Upper lobe of right lung (tissue), 1 donor: ENCODE data around the gene R3HDM2. TPM values are rescaled to one million over a fixed set of nuclear protein-coding genes. Genes with fewer than 3 reads are reported as not detected.

Experiments used
- ATAC-seq: fragments of 200-7000 bp; cut with Tn5 transposase; one replicate; pipeline ENCODE4 v1.9.1; 2020; ENCODE audit warnings: mild to moderate bottlenecking, moderate library complexity
- DNase-seq: peaks from one replicate; pipeline ENCODE4 v3.0.0-alpha.2; 2020
- H3K27ac ChIP-seq: fragments of 200-600 bp; one replicate; pipeline ENCODE4 v1.8.0; 2022
- H3K27me3 ChIP-seq: fragments of 200-600 bp; one replicate; pipeline ENCODE4 v1.8.0; 2022; ENCODE audit warnings: mild to moderate bottlenecking
- H3K36me3 ChIP-seq: fragments of 200-600 bp; one replicate; pipeline ENCODE4 v1.8.0; 2022
- H3K4me1 ChIP-seq: fragments of 200-600 bp; one replicate; pipeline ENCODE4 v1.8.0; 2022
- H3K4me3 ChIP-seq: fragments of 200-600 bp; one replicate; pipeline ENCODE4 v1.8.0; 2022; ENCODE audit warnings: mild to moderate bottlenecking
- H3K9me3 ChIP-seq: fragments of 200-600 bp; one replicate; pipeline ENCODE4 v1.8.0; 2022
- CTCF ChIP-seq: fragments of 200-600 bp; IDR thresholded peaks from one replicate; pipeline ENCODE4 v1.8.0; 2022; ENCODE audit warnings: antibody characterized with exemption
- intact Hi-C: fragments of 100-400 bp; cut with DNase I; formaldehyde crosslinking; loops from one replicate; pipeline ENCODE4 v1.11.0; 2022
- total RNA-seq: library from RNA; stranded (reverse); fragmentation: NEBNext Ultra II Directional; extraction: Animal tissue kit (Norgen Biotek cat#: 25700); gene quantifications from one replicate; pipeline ENCODE4 v1.2.1, GENCODE V29; 2021
- donor health status: DM: no; HTN: yes; CAD: no; lungs with severe emphysema.

R3HDM2 gene
- total RNA-seq, 1 donor from 2014 or later = 81.0 TPM

- no peaks in the 10 kb centered on the region for H3K9me3 ChIP-seq
- no peak for DNase-seq
- no peak for TF ChIP-seq CTCF
- H3K27me3 ChIP-seq = peaks cover 6% of the 10 kb centered on the region
- peak overlapping the region; percentile 84 for H3K27ac ChIP-seq
- ATAC-seq = no peak
- intact Hi-C loops = loop anchor here (10.0 kb wide), 1 partner anchor 194 kb away; no protein-coding TSS in a partner anchor
- H3K36me3 ChIP-seq = no peaks in the 10 kb centered on the region
- H3K4me1 ChIP-seq = peaks cover 32% of the 10 kb centered on the region
- H3K4me3 ChIP-seq = peak overlapping the region; percentile 79
Observed at GRCh38 chr12:57458665-57459054, 27.8 kb upstream of the R3HDM2 start.

- DNase-seq = no peak
- peaks cover 23% of the 10 kb centered on the region for H3K4me1 ChIP-seq
- H3K27me3 ChIP-seq = peaks cover 6% of the 10 kb centered on the region
- intact Hi-C loops = loop anchor here (10.0 kb wide), 1 partner anchor 192 kb away; no protein-coding TSS in a partner anchor
- no peaks in the 10 kb centered on the region for H3K36me3 ChIP-seq
- no peak overlapping the region for H3K4me3 ChIP-seq
- H3K27ac ChIP-seq = no peak overlapping the region
- no peak for ATAC-seq
- H3K9me3 ChIP-seq = no peaks in the 10 kb centered on the region
- no peak for TF ChIP-seq CTCF
Observed at GRCh38 chr12:57456737-57457490, 26.1 kb upstream of the R3HDM2 start.

DNA sequence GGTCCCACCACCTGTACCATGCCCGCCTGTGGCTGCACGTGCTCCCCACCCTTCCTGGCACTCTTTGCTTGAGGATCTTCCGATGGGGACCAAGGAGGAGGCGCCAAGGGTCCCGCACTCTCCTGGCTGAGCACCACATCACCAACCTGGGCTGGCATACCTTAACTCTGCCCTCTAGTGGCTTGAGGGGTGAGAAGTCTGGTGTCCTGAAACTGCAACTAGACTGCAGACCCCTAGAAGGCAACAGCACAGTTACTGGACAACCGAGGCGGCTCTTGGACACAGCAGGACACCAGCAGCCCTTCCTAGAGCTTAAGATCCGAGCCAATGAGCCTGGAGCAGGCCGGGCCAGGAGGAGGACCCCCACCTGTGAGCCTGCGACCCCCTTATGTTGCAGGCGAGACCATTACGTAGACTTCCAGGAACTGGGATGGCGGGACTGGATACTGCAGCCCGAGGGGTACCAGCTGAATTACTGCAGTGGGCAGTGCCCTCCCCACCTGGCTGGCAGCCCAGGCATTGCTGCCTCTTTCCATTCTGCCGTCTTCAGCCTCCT, 25.4 kb upstream of the R3HDM2 start:
- DNase-seq = no peak
- TF ChIP-seq CTCF = peak; percentile 44
- Histone ChIP-seq H3K9me3 (no peaks in the 10 kb centered on the region), H3K27me3 (peaks cover 4% of the 10 kb centered on the region), H3K4me3 (no peak overlapping the region), H3K36me3 (no peaks in the 10 kb centered on the region), H3K27ac (no peak overlapping the region), H3K4me1 (peaks cover 18% of the 10 kb centered on the region)
- intact Hi-C loops = loop anchor here (10.0 kb wide), 1 partner anchor 191 kb away; no protein-coding TSS in a partner anchor
- ATAC-seq = peak; percentile 7

GRCh38 chr12:57455374-57456144, 24.7 kb upstream of the R3HDM2 start:
- no peak for DNase-seq
- Histone ChIP-seq H3K4me1 (peaks cover 12% of the 10 kb centered on the region), H3K27ac (no peak overlapping the region), H3K27me3 (no peaks in the 10 kb centered on the region), H3K36me3 (no peaks in the 10 kb centered on the region), H3K4me3 (no peak overlapping the region), H3K9me3 (no peaks in the 10 kb centered on the region)
- intact Hi-C loops = loop anchor here (10.0 kb wide), 1 partner anchor 191 kb away; no protein-coding TSS in a partner anchor
- TF ChIP-seq CTCF = no peak
- ATAC-seq = no peak

DNA sequence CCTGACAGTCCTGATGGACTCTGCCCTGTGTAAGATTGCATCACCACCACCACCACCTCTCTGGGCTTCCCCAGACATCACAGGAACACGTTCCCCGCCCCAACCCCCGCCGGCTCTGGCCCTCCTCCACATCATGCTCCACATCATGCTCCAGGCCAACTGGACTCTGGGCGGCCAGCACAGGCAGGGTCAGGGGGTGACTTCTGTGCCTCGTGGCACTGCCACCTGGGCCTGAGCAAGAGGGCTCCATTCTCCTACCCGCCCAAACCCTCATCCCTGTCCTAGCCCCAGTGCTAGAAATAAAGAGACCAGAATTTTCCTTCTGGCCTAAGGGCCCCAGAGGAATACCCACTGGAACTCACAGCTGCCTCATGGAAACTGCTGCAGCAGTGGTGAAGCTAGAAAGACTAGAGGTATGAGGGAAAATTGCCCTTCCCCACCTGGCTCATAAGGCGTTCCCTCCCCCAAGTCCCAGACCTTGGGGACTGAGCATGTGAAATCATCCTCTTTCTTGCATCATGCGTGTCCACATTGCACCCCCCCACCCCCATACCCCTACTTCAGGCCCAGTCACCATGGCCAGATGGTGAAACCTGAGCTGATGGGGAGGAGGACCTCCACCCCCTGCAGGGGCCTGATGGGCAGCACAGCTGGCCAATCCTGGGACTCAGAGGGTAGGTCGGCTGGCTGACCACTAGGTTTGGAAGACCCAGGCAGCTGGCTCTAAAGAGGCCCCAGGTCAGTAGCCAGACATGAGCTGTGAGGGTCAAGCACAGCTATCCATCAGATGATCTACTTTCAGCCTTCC, 23.9 kb upstream of the R3HDM2 start, which contains the start of gene INHBE:
Gene INHBE, plus strand, starts transcription at position 742 of the 808 bp plus-strand sequence. CDS start 230 bp downstream, outside the sequence.
- no peaks in the 10 kb centered on the region for H3K9me3 ChIP-seq
- no peaks in the 10 kb centered on the region for H3K27me3 ChIP-seq
- peaks cover 6% of the 10 kb centered on the region for H3K4me1 ChIP-seq
- no peak within 1 kb of the TSS for H3K27ac ChIP-seq
- DNase-seq = no peak
- no peak for ATAC-seq
- no peaks in the 10 kb centered on the region for H3K36me3 ChIP-seq
- TF ChIP-seq CTCF = no peak
- no peak within 1 kb of the TSS for H3K4me3 ChIP-seq
- intact Hi-C loops = loop anchor here (5.0 to 10.0 kb wide), 2 partner anchors 147 to 190 kb away; no protein-coding TSS in a partner anchor
